Middle frontal gyrus (tissue), 1 donor: ENCODE measurements around the gene CALML3.

ENCODE experiments used
- DNase-seq: peaks from one replicate; pipeline ENCODE4 v3.0.0-alpha.2; 2015; ENCODE audit warnings: low spot score; ENCODE audit errors: extremely low spot score

Gene CALML3

GRCh38 chr10:5506246-5506645 lies 18.5 kb upstream of the CALML3 start:
- DNase-seq, result no peak

GRCh38 chr10:5506751-5507648 lies 17.8 kb upstream of the CALML3 start:
- DNase-seq, result no peak

GRCh38 chr10:5507649-5508131 lies 17.1 kb upstream of the CALML3 start:
- DNase-seq, result no peak

- DNase-seq, result no peak
These were observed 16.6 kb upstream of the CALML3 start for GRCh38 chr10:5508161-5508604.

GRCh38 chr10:5508786-5509185 lies 16.0 kb upstream of the CALML3 start:
- no peak for DNase-seq

- DNase-seq, result no peak
These were observed 15.5 kb upstream of the CALML3 start for GRCh38 chr10:5509236-5509635.

GRCh38 chr10:5509691-5510090 lies 15.1 kb upstream of the CALML3 start:
- DNase-seq, result no peak

- no peak for DNase-seq
These were observed 14.3 kb upstream of the CALML3 start for GRCh38 chr10:5510281-5511072.

GRCh38 chr10:5511231-5511884 lies 13.4 kb upstream of the CALML3 start:
- no peak for DNase-seq

GRCh38 chr10:5511885-5512280 lies 12.9 kb upstream of the CALML3 start:
- DNase-seq, result no peak

GRCh38 chr10:5512331-5512730 lies 12.4 kb upstream of the CALML3 start:
- no peak for DNase-seq

- peak; percentile 13 for DNase-seq
These were observed 11.7 kb upstream of the CALML3 start for GRCh38 chr10:5512881-5513612.

- no peak for DNase-seq
These were observed 10.4 kb upstream of the CALML3 start for GRCh38 chr10:5514226-5514850.

GRCh38 chr10:5515948-5516761 lies 8.6 kb upstream of the CALML3 start:
- DNase-seq, result no peak

- DNase-seq, result no peak
These were observed 7.2 kb upstream of the CALML3 start for GRCh38 chr10:5517546-5517945.

- DNase-seq, result no peak
These were observed 6.6 kb upstream of the CALML3 start for GRCh38 chr10:5518143-5518542.

GRCh38 chr10:5519054-5519453 lies 5.7 kb upstream of the CALML3 start:
- DNase-seq, result no peak

GRCh38 chr10:5522913-5523560 lies 1.7 kb upstream of the CALML3 start:
- DNase-seq, result no peak
